ENCODE measurements around the gene DNAH1.
"Not testable (repeated sequence)": the region's sequence is repeated elsewhere in the genome, so short reads cannot be mapped to it uniquely, and the experiment has no call there.

Gene DNAH1

DNA sequence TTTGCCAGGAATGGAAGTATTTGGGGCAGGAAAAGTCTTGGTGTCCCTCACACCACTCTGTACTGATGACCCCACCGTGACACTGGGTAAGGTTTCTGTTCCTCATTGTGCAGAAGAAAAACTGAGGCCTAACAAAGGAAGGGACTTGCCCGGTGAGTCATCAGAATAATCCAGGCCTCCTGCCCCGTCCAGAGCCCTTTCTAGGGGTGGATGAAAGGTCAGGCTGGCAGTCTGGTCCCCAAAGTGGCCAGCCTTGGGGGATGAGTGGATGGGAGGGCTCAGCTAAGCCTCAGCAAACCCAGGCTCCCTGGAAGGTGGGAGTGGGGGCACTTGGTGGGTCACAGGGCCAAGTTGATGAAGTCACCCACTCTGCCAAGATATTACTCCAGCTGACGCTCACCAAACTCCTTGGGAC, 2.3 kb upstream of the DNAH1 start:
- DNase-seq: no peak

GRCh38 chr3:52314489-52314888, 1.6 kb upstream of the DNAH1 start:
- DNase-seq: no peak

GRCh38 chr3:52315006-52315405, 1.1 kb upstream of the DNAH1 start:
- no peak for DNase-seq

DNA sequence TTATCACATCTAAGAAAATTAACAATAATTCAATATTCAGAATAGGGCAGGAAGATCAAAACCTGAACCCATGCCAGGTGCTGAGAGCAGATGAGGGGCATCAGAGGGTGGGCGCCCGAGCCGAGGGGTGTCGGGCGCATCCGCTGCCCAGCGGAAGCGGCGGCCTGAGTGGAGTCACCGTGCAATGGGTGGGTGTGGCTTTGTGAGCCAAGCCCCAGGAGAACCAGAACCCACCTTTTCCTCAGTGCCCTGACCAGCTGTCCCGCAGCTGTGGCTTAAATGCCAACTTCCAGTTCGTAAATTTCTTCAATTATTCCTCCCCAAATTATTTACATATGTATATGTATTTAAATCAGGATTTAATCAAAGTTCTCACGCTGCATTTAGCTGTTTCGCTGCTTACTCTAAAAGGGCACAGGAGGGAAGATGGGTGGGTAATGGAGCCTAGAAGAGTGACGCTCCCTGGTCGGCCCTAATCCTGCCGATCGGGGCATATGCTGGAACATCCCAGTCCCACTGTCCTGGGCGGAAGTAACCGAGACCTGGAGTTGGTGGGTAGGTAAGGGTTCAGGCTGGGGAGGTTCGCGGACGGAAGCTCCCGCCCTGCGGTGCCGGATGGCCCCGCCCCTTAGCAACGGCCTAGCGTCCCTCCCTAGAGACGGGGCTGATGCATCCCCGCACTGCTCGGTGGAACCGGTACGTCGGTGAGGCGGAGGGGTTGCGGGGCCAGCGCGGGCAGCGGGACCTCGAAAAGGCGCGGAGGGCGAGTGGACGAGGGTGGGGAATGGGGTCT, 1.3 kb downstream of the DNAH1 start:
- peak; percentile 72 for DNase-seq

GRCh38 chr3:52318186-52318816, 2.2 kb downstream of the DNAH1 start:
- DNase-seq: no peak

DNA sequence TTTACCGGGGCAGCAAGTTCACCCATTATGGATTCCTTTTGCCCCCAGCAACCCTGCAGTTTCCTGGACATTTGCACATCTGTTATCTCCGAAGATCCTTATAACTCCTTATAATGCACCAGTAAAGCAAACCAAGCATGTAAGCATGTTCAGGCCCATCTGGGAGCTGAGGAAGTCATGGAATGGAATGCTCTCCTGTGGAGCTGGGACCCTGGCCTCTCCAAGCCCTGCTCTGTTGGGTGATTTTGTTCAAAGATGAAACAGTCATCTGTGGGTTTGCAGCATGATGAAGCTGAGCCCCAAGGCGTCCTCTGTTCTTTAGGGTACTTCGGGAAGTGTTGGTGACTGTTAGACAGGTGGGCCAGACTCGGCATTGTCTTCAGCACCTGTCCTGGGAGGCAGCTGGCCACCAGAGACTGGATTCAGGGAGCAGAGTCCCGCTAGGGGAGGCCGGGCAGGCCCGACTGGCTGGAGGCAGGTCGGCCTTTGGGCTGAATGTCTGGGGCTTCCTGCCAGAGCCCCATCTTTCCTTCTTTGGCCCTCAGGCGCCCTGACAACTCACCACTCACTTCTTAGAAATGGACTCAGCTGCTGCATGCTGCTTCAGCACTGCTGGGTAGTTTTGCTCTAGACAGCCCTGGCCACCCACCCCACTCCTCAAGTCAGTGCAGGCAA, 3.9 kb downstream of the DNAH1 start:
- no peak for DNase-seq

DNA sequence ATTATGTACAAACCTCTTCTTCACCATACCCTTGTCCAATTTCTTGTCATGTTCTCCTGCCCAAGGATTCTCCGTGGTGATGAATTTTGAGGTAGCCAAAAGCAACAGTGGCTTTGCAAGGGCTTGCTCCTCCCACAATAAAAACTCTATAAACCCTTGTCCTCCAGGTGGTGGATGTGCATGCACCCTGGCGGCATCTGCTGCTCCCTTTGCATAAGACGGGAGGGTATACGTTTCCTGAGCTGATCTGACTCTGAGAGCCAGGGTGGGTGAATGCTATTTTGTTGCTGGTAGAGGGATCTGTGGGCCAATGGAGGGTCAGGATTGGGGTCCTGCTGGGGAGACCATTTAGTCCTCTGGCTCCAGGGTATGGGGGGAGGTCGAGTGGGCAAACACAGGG, 5.4 kb downstream of the DNAH1 start:
- DNase-seq: no peak

DNA sequence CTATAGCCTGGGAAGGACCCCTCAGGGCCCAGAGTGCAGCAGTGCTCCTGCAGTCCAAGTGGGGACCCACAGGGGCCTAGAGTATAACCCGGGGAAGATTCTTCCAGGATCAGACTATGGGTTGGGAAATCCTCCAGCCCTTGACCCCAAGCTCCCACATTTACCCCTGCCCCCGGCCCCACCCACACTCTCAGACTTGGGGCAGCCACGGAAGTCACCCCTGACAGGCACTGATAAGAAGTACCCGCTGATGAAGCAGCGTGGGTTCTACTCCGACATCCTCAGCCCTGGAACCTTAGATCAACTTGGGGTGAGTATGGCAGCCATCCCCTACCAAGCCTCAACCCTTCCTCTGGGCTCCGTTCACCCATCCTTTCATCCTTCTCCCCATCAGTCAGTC, 6.3 kb downstream of the DNAH1 start:
- DNase-seq: no peak

GRCh38 chr3:52323526-52324295, 7.6 kb downstream of the DNAH1 start:
- DNase-seq: no peak

- no peak for DNase-seq
These were observed 8.6 kb downstream of the DNAH1 start for GRCh38 chr3:52324676-52325075.

GRCh38 chr3:52325686-52326085, 9.6 kb downstream of the DNAH1 start:
- DNase-seq: no peak

GRCh38 chr3:52326976-52327375, 10.9 kb downstream of the DNAH1 start:
- no peak for DNase-seq

- DNase-seq: no peak
These were observed 11.6 kb downstream of the DNAH1 start for GRCh38 chr3:52327486-52328290.

DNA sequence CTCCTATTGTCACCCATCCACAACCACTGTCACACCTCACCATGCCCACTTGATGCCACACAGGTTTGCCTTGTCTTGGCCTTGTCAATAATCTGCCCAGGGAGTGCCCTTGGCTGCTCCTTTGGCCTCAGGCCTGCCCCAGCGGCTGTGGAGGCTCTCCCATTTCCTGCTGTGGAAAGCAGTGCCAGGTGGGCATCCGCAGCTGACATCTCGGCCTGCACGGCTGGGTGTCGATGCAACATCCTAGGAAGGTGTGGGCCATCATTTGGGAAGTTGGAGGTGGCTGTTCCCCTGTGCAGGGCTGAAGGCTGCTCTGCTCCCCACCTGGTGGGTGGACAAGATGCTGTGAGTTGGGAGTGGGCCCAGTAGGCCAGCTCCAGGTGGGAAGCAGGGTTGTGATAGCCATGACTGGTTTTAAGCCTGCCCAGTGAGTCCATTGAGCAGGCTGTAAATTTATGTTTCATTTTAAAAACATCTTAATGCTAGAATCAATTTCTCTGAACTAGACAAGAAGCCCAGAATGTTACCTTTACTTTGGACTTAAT, 12.5 kb downstream of the DNAH1 start:
- no peak for DNase-seq

DNA sequence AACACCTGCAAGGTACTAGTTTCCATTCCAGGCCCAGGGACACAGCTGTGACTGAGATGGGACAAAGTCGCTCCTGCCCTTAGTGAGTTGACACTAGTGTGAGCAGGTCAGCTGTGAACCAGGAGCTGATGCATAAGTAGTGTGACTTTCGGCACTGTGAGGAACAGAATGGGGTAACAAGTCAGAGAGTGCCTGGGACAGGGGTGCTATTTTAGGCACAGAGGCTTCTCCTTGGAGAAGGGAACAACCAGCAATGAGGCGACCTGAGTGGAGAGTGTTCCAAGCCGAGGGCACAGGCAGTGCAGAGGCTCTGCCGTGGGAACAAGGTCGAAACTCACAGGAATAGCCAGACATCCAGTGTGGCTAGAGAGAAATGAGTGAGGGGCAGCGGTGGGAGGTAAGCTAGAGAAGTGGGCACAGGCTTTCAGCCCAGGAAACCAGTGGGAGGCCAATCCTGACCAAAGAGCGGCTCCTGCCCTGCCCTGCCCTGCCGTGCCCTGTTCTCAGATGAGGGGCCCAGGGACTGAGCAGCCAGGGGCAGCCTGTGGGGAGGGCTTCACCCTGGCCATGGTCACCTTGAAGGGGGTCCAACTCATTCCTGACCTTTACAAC, 14.2 kb downstream of the DNAH1 start:
- DNase-seq: no peak

GRCh38 chr3:52331091-52331490, 15.0 kb downstream of the DNAH1 start:
- no peak for DNase-seq

GRCh38 chr3:52331906-52332305, 15.8 kb downstream of the DNAH1 start:
- no peak for DNase-seq

- no peak for DNase-seq
These were observed 17.9 kb downstream of the DNAH1 start for GRCh38 chr3:52333869-52334557.

- not testable (repeated sequence) for DNase-seq
These were observed 22.0 kb downstream of the DNAH1 start for GRCh38 chr3:52338131-52338530.

GRCh38 chr3:52339612-52340011, 23.5 kb downstream of the DNAH1 start:
- DNase-seq: peak; percentile 75

- no peak for DNase-seq
These were observed 25.0 kb downstream of the DNAH1 start for GRCh38 chr3:52341123-52341522.

All from central memory CD4-positive, alpha-beta T cell (primary cell).